NCI-H2196 treated with DMSO at 0.1 percent for 48 hours (cell line): ENCODE measurements around the gene TMEM100.

Source experiments
- DNase-seq: peaks from one replicate; lab custom pipeline; 2025; ENCODE audit not compliant: unreplicated experiment; lab: John Stamatoyannopoulos, UW

Gene TMEM100, protein sequence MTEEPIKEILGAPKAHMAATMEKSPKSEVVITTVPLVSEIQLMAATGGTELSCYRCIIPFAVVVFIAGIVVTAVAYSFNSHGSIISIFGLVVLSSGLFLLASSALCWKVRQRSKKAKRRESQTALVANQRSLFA

DNA sequence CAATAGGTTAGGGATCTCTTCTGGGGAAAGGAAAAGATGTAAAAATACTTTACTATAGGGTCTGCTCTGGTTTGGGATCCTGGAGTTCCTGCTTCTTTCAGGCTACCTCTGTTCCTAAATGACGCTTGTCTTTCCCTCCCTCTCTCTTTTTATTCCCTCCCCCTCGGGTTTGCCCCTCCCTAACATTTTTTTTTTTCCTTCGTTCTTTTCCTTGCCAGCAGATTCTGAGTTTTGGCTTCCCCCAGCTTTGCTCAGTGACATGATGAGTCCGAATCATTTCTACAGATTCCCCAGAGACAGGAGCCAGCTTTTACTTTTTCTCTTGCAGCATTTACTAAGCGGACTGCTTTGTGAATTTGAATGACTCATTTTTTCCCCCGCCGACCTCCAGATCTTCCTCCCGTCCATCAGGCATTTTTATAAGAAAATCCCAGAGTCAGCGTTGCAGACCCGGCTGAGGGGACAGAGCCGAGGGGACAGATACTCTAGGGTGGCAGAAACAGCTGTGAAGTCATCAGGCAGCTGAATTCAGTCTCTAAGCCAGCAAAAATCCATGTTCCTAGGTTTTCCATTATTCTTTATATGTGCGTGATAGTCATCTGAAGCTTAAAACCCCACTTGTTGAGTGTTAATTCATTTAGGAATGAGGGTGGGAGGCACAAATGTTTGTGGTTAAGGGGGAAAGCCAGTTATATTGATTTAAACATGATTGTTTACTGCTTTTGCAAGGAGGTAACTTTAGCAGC, at the start of gene TMEM100:
TSS of gene TMEM100 (minus strand) at position 123 of the 746 bp plus-strand sequence. CDS start 1,794 bp downstream, outside the sequence.
- no peak for DNase-seq

DNA sequence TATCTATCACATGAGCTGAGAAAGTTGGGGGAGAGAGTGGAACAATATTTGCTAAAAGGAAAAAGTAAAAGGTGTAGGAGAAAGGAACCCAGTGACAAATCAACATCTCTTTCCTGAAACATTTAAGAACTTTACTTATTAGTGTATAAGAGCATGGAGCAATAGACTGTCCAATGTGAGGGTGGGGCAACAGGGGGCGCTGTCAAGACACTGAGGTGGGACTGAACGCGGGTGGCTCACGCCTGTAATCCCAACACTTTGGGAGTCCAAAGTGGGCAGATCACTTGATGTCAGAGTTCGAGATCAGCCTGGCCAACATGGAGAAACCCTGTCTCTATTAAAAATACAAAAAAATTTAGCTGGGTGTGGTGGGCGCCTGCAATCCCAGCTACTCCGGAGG, 49.4 kb upstream of the TMEM100 start:
- no peak for DNase-seq

DNA sequence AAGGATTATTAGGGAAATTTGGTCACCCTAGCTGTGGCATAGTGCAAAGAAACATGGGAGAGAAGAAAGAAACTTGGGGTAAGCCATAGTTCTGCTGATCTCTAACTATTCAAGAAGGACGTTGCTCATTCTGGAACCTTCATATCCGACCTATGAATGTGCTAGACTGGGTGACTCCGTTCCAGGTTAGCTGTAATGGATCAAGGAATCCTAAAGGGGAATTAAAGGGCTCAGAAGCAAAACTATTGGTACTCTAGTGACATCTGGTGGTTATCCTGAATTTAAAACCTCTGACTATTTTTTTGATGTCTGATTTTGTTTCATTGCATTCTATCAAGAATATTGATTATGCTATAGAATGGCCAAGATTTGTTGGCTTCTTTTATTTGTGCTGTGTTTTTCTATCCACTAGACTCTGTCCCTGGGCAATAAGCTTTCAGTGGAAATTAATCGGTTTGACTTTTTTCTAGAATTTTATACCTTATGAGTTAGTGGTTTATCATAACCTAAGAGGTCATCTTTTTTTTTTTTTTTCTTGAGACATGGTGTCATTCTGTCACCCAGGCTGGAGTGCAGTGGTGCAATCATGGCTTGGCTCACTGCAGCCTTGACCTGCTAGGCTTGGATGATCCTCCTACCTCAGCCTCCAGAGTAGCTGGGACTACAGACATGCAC, 47.7 kb upstream of the TMEM100 start:
- peak; percentile 3 for DNase-seq

DNA sequence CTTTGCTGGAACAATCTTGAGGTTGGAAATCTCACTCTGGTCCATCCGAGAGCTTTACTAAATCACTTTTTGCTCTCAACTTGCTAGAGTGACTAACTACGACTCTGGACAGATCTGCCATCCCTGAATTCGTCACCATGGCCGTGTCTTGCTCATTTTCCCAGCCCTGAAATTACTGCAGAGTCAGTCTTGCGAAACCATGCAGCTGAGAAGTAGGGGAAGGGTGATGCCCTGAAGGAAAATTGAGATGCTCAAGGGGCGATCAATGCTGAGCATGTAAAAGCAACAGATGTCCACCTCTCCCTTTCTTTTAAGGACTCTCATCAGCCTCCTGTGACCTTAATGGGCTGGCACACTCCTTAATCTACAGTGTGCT, 46.9 kb upstream of the TMEM100 start:
- DNase-seq, result no peak

DNA sequence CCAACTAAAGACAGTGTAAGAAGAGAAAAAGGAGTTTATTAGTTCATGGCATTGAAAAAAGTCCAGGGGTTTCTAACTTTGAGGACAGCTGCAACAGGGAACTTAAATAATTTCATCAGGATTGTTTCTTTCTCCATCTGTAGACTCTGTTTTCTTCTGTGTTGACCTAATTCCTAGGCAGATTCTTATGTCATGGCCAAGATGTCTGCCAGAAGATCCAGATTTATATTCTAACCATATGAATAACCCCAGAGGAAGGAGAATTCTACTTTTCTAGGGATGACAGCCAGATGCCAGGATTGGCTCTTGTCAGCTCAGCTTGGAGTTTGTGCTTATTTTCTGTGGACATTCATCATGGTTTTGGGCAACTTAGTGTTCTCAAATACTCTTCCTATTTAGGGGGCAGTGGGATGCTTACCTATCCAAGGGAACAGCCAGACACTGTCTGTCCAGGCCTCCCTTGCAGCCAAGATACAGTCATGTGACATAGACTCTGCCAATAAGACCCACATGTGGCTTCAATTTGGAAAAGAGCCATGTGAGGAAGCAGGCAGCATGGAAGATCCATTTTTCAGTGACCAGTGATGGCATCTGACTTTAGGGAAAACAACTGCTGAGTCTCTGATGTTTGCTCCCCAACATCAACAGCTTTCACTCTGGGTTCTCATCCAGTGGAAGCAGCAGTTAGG, 46.4 kb upstream of the TMEM100 start:
- no peak for DNase-seq

DNA sequence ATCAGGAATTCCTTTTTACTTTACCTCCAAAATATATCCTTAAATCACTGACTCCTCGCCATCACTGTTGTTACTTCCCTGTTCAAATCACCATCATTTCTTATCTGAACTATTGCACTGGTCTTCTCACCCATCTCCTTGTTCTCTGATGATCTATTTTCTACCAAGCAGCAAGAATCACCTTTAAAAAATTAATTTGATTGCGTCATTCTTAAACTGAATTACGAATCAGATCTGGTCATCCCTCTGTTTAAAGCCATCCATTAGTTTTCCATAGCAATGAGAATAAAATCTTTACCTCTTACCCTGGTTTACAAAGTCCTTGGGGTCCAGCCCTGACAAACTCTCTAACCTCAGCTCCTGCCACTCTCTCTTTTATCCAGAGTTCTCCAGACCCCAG, 42.8 kb upstream of the TMEM100 start:
- DNase-seq, result no peak

DNA sequence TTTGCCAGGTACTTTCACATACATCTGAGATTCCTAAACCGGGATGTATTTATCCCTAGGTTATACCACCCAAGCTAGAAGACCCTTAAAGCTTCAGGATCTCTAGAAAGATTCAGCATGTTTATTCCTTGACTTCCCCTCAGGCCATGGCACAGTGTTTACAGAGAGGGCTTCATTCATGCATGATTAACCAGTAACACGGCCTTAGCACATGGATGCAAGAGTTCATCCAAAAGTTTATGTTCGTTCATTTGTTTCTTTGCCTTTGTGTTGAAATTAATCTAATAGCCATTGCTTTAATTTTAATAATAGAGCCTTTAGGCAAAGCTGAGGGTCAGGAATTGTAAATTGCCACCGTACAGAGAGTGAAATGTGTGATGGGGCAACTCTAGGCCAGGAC, 41.9 kb upstream of the TMEM100 start:
- no peak for DNase-seq

DNA sequence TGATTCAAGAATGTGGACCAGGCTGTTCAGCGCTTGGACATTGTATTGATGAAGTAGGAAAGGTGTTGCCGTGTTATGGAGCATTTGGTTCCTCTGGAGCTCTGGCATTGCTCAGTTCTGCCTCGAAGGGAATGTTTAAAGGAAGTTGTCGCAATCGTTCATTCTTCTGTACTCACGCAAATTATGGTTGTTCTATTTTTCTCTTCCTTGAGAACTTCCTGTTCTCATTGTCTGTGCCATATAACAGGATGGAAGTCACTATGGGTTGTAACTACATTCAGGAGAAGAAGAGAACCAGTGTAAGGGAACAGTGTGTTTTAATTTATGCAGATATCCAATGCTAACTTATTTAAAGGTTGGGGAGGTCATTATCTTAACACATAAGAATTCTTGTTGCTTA, 41.2 kb upstream of the TMEM100 start:
- DNase-seq, result no peak

DNA sequence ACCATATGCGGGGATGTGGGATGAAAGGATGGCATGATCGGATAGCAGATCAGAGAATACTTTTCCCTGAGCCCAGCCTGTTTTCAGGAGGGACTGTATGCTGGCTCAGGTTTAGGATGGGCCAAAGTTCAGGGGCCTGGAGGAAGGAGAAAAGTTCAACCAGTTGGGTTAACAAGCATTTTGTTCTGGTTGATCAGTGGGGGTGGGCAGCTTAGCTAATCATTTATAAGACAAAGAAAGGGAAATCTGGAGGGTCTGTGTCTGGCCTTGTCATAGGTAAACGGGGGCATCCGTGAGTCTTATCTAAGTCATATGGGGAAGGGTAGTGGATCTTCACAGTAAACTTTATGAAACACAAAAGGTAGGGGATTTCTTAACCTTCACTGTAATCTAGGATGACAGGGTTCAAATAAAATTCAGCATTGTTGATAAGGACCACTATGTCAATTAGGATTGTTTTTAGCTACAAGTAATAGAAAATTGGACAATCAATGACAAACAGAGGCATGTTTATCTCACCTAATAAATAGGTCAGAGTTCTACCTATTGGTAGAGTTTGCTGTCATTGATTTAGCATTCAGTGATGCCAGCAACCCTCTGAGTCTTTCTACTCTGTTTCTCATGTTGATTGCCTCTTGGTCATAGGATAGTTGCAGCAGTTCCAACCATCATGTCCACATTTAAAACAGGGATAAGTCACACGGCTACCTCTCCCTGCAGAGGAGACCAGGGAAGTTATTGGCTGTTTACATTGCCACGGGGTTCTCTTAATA, 39.6 kb upstream of the TMEM100 start:
- no peak for DNase-seq

DNA sequence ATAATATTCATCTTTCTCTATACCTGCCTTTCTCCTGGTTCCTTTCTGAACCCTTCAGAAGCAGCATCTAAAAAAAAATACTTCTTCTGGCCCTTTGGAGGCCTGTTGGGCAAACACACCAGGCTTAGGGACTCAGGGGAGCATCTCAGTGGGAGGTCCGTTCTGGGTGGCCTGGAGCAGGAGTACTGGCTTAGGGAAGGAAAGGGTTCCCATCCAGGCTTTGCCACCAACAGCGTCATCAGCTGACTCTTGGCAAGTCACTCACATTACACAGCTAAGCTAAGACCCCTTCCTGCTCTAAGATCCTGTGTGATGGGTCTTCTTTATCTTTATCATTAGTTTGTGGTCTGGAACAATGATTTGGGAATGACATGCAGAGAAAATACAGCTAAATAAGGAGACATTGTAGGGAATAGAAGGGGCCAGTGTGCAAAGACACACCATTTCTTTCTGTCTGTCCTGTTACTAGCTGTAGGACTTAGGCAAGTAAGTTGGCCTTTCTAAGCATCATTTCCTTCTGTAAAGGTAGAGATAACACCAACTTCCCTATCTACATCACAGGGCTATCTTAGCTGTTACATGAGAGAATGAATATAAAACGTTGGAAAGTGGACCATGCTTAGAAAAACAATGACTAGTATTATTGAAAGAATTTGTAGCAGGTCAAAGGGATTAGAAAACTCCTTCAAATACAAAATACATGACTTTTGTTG, 38.1 kb upstream of the TMEM100 start:
- DNase-seq, result no peak

DNA sequence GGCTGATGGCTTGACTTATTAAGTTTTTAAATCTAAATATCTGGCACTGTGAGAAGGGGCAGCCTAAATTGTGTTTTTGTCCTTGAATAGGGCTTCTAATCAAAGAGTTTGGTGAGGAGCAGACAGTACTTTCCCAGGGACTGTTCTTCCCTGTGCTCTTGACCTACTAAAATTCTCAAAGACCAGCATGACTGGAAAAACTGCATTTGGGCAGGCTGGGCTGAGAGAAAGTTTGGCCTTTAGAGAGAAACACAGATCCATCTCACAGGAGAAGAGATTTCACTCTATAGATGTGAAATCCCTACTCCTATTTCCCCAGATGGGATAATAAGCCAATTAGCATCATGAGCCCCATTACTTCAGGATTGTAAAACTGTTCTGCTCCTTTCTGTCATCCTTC, 35.5 kb upstream of the TMEM100 start:
- DNase-seq, result no peak

DNA sequence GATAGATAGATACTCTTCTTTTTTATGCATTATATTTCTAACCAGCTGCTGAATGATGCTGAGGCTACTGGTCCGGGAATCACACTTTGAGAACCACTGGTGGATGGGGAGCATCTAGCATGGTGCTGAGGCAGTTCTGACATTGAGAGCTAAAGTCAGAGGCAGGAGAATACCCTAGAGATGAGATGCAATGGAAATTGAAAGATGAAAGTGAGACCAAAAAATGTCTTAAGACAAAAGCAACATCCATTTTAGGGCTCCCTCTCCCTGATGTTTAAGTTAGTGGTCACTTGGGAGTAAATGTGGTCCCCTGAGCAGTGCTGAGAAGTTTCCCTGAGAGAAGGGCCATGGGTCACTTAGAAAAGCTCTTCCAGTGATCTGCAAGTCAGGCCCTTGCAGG, 35.0 kb upstream of the TMEM100 start:
- no peak for DNase-seq

DNA sequence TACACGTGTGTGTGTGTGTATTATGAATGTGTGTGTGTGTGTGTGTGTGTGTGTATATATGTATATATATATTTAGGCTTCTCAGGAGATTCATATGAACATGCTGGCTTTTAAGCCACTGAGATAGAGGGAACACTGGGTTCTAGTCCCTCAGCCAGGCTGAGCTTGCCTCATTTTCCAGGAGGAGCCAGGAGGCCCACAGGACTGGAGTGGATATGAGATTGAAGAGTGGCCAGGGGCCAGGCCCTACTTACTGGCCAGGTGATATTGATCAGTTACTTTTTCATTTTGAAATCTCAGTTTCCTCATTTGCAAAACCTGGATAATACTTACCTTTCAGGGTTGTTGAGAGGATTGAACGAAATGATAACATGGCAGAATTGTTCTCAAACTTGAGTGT, 34.0 kb upstream of the TMEM100 start:
- no peak for DNase-seq

DNA sequence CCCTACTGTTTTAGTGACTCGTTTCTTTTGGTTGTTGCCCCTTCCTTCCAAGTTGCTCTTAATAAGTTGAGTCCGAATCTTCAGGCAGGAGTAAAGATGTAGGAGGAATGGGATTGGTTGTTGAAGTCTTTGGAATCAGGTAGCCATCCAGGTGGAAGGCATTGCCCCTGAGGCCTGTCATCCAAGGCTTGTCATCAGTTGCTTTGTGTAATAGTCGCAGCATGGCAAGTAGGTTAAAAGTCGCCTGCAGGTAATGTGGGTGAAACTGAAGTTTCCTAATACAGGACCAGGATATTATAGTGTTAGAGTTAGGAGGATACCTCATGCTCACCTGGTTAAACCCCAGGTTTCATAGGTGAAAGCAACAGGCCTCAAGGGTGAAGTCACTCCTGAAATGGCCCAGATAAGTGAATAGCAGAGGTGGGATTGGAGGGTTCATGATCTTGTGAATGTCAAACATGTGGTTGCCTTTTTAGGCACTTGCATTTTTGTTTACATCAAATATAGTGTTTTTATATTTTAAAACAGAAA, 29.1 kb upstream of the TMEM100 start:
- DNase-seq, result no peak

DNA sequence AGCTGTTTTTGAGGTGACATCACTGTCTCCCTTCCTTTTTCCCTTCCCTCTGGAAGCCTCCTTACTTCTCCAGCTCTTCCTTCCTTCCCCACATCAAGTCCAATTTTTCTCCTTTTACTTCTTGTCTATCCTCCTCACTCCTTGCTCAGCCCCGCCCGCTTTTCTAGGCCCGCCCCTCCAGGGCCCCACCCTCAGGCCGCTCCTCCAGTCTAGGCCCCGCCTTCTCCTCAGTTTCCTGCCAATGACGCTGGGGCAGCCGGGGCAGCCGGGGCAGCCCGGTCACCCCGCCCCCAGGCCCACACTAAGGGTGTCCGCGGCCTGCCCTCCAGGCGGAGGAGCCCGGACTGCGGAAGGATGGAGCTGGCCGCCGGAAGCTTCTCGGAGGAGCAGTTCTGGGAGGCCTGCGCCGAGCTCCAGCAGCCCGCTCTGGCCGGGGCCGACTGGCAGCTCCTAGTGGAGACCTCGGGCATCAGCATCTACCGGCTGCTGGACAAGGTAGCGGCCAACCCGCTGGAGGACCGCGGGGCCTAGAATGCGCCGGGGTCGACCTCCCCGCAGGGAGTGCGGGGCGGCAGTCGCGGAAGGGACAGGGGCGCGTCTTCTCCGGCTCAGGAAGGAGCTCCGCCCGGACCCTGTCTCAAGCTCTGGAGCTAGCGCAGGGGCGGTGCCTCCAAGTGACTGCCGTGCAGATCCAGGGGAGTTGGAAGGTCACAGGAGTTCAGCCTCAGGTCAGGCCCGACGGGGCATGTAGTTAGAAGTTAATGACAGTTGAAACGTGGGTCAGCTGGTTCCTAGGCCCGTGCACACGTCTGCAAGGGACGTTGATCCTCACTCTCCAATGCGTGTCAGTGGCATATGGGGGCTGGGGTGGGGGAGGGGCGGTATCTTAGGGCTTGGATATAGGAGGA, 28.3 kb upstream of the TMEM100 start, which contains the start of gene PCTP:
TSS of gene PCTP (plus strand) at position 302 of the 908 bp plus-strand sequence. CDS start at position 355, 53 bp downstream.
- no peak for DNase-seq

DNA sequence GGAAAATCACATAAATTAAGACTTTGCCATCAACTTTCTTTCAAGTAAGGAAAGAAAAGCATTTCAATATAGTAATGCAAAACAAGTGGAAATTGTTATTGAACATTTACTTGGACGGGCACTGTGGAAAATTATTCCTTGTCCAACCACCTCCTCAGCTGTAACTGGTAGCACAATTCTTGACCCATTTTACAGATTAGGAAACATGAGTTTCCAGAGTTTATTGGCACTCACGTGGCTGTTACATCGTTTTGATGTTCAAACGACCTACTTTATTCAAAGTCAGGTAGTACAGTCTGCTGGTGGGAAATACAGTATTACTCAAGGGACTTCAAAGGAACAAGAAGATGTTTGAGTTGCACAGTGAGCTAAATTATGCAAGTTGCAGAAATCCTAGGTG, 27.3 kb upstream of the TMEM100 start:
- DNase-seq, result no peak

DNA sequence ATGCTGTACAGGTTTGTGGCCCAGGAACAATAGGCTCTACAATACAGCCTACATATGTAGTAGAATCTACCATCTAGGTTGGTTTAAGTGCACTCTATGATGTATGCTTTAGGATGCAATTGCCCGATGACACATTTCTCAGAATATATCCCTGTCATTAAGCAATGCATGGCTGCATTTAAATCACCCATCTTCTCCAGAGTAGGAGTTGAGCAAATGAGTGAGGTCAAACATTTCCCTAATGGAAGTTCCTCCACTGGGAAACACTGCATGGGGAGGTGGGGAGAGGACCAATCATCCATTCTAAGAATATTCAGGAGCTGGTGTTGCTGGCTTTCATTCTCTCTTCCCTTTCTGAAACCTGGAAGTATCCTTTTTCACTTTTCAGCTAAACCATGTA, 26.2 kb upstream of the TMEM100 start:
- DNase-seq, result no peak

DNA sequence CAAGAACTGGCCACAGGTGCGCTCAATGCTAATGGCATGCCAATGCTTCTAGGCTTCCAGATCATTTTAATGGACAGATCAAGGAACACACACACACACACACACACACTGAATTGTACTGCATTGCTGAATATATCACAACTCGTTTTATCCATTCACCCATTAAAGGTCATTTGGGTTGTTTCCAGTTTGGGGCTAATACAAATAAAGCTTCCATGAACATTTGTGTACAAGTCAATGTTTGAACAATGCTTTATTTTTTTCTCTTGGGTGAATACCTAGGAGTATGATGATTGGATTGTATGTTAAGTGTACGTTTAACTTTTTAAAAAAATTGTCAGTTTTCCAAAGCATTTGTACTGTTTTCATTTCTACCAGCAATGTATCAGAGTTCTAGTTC, 24.5 kb upstream of the TMEM100 start:
- no peak for DNase-seq

DNA sequence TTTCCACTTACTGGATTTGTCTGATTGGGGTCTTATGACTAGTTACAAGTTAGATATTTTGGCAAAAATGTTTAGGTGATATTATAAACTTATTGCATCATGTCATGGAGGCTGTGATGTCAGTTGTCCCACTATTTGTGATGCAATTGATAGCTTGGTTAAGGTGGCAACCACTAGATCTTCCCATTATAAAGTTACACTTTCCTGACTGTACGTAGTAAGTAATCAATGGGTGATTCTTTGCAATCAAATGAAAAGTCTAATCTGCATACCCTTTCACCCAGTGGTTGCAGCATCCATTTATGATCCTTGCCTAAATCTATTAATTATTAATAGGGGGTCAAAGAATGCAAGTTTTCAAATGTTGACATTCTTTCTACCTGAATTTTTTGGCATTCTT, 23.8 kb upstream of the TMEM100 start:
- DNase-seq, result no peak
